ENCODE measurements around the gene ATF4.
"Not testable (repeated sequence)": the region's sequence is repeated elsewhere in the genome, so short reads cannot be mapped to it uniquely, and the experiment has no call there.

DNA sequence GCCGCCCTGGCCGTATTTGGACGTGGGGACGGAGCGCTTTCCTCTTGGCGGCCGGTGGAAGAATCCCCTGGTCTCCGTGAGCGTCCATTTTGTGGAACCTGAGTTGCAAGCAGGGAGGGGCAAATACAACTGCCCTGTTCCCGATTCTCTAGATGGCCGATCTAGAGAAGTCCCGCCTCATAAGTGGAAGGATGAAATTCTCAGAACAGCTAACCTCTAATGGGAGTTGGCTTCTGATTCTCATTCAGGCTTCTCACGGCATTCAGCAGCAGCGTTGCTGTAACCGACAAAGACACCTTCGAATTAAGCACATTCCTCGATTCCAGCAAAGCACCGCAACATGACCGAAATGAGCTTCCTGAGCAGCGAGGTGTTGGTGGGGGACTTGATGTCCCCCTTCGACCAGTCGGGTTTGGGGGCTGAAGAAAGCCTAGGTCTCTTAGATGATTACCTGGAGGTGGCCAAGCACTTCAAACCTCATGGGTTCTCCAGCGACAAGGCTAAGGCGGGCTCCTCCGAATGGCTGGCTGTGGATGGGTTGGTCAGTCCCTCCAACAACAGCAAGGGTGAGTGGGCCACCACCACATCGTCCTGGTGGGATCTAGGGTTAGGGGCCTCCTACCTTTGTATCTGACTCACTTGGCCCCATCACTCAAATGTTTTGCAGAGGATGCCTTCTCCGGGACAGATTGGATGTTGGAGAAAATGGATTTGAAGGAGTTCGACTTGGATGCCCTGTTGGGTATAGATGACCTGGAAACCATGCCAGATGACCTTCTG is 934 bp downstream of the ATF4 start:
- TF ChIP-seq, protein P1, sequence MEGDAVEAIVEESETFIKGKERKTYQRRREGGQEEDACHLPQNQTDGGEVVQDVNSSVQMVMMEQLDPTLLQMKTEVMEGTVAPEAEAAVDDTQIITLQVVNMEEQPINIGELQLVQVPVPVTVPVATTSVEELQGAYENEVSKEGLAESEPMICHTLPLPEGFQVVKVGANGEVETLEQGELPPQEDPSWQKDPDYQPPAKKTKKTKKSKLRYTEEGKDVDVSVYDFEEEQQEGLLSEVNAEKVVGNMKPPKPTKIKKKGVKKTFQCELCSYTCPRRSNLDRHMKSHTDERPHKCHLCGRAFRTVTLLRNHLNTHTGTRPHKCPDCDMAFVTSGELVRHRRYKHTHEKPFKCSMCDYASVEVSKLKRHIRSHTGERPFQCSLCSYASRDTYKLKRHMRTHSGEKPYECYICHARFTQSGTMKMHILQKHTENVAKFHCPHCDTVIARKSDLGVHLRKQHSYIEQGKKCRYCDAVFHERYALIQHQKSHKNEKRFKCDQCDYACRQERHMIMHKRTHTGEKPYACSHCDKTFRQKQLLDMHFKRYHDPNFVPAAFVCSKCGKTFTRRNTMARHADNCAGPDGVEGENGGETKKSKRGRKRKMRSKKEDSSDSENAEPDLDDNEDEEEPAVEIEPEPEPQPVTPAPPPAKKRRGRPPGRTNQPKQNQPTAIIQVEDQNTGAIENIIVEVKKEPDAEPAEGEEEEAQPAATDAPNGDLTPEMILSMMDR (IDR thresholded peaks at IDR 0.05) = not testable (repeated sequence)
- not testable (repeated sequence) for TF ChIP-seq POLR2A (IDR thresholded peaks at IDR 0.05)

Data from body of pancreas (tissue), 4 donors.